ENCODE data around the gene DCDC2C. TPM values are rescaled to one million over a fixed set of nuclear protein-coding genes. Genes with fewer than 3 reads are reported as not detected.

The DCDC2C gene
- total RNA-seq, 1 donor from 2014 or later = not detected

- H2AFZ ChIP-seq (replicated peaks) = no peak overlapping the region
- H3K4me3 ChIP-seq = no peak overlapping the region
- no peak for TF ChIP-seq EZH2phosphoT487 (IDR thresholded peaks at IDR 0.05)
- no peak for TF ChIP-seq EZH2 (IDR thresholded peaks at IDR 0.05)
- TF ChIP-seq CTCF (IDR thresholded peaks at IDR 0.05) = no peak
- H3K27ac Mint-ChIP-seq = no peak overlapping the region
- H3K27me3 Mint-ChIP-seq (ENCODE audit: insufficient read depth, low read depth) = peaks cover 5% of the 10 kb centered on the region
- no peak overlapping the region for H3K4me3 Mint-ChIP-seq
- H3K9me3 Mint-ChIP-seq = no peaks in the 10 kb centered on the region
- H3K9ac ChIP-seq = no peak overlapping the region
- H3K36me3 Mint-ChIP-seq = no peaks in the 10 kb centered on the region
- H3K27me3 ChIP-seq = no peaks in the 10 kb centered on the region
- no peak overlapping the region for H3K4me2 ChIP-seq
- no peaks in the 10 kb centered on the region for H3F3A ChIP-seq (ENCODE audit: low read depth)
- no peaks in the 10 kb centered on the region for H4K20me1 ChIP-seq (ENCODE audit: low read depth)
- no peak overlapping the region for H3K27ac ChIP-seq
- no peak for DNase-seq (ENCODE audit: low spot score)
- H3K79me2 ChIP-seq (ENCODE audit: low read depth) = no peaks in the 10 kb centered on the region
- peaks cover 5% of the 10 kb centered on the region for H3K4me1 Mint-ChIP-seq
- no peaks in the 10 kb centered on the region for H3K9me3 ChIP-seq (ENCODE audit: low read depth)
- no peaks in the 10 kb centered on the region for H3K4me1 ChIP-seq
- H3K36me3 ChIP-seq = no peaks in the 10 kb centered on the region
These were observed 71.0 kb downstream of the DCDC2C start for GRCh38 chr2:3774336-3774735.

DNA sequence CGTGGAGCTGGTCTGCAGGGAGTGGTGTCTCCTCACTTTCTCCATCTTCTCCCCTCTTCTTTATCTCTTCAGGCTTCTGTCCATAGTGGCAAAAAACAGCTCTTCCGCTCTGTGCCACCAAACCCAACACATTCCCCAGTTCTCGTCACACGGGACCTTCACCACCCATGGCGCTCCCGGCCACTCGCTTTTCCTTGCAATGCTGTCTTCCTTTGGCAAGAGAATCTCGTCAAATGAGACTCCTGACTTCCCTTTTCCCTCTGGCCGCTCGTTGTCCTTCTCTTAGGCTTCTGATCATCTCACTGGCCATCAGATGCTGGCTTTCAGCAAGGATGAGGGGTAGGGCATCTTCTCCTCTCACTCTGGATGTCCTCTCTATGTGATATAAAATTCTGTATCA, 72.9 kb downstream of the DCDC2C start:
- Histone ChIP-seq H3K9me3 (ENCODE audit: low read depth) (no peaks in the 10 kb centered on the region), H4K20me1 (ENCODE audit: low read depth) (no peaks in the 10 kb centered on the region)
- H3K36me3 Mint-ChIP-seq = no peaks in the 10 kb centered on the region

DNA sequence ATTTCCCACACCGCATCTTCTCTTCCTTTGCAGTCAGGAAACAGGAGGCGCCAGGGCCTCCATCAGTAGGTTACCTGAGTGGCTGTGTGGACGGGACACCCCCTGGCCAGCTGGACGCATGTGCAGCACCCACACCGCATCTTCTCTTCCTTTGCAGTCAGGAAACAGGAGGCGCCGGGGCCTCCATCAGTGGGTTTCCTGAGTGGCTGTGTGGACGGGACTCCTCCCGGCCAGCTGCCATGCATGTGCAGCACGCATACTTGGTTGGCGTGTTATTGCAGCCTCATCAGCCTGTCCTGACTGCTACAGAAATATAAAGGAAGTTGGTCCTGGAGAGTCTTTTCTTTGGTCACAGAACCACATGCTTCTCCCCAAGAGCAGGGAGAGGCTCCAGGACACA, 74.6 kb downstream of the DCDC2C start:
- H3K4me1 Mint-ChIP-seq = peaks cover 2% of the 10 kb centered on the region

More for the DNA sequence above, 72.9 kb downstream of the DCDC2C start:
- no peak overlapping the region for H2AFZ ChIP-seq (replicated peaks)
- no peaks in the 10 kb centered on the region for H3K36me3 ChIP-seq
- peak overlapping the region; percentile 2 for H3K27ac Mint-ChIP-seq
- H3F3A ChIP-seq (ENCODE audit: low read depth) = no peaks in the 10 kb centered on the region
- peaks cover 3% of the 10 kb centered on the region for H3K9me3 Mint-ChIP-seq
- no peak overlapping the region for H3K4me2 ChIP-seq
- H3K27me3 ChIP-seq = no peaks in the 10 kb centered on the region
- H3K27ac ChIP-seq = no peak overlapping the region
- no peak for TF ChIP-seq EZH2phosphoT487 (IDR thresholded peaks at IDR 0.05)
- TF ChIP-seq CTCF (IDR thresholded peaks at IDR 0.05) = no peak
- no peak for TF ChIP-seq EZH2 (IDR thresholded peaks at IDR 0.05)
- peaks cover 5% of the 10 kb centered on the region for H3K27me3 Mint-ChIP-seq (ENCODE audit: insufficient read depth, low read depth)
- H3K4me1 ChIP-seq = no peaks in the 10 kb centered on the region
- H3K4me1 Mint-ChIP-seq = peaks cover 2% of the 10 kb centered on the region
- H3K4me3 Mint-ChIP-seq = no peak overlapping the region
- no peaks in the 10 kb centered on the region for H3K79me2 ChIP-seq (ENCODE audit: low read depth)
- DNase-seq (ENCODE audit: low spot score) = no peak
- H3K4me3 ChIP-seq = no peak overlapping the region
- no peak overlapping the region for H3K9ac ChIP-seq

More for the DNA sequence above, 74.6 kb downstream of the DCDC2C start:
- Histone ChIP-seq H3K9ac (no peak overlapping the region), H4K20me1 (ENCODE audit: low read depth) (no peaks in the 10 kb centered on the region), H2AFZ (replicated peaks) (no peak overlapping the region), H3K4me2 (no peak overlapping the region), H3F3A (ENCODE audit: low read depth) (no peaks in the 10 kb centered on the region), H3K4me3 (no peak overlapping the region), H3K9me3 (ENCODE audit: low read depth) (no peaks in the 10 kb centered on the region), H3K27ac (no peak overlapping the region), H3K79me2 (ENCODE audit: low read depth) (no peaks in the 10 kb centered on the region), H3K4me1 (no peaks in the 10 kb centered on the region), H3K36me3 (no peaks in the 10 kb centered on the region), H3K27me3 (no peaks in the 10 kb centered on the region)
- peaks cover 7% of the 10 kb centered on the region for H3K27me3 Mint-ChIP-seq (ENCODE audit: insufficient read depth, low read depth)
- peaks cover 3% of the 10 kb centered on the region for H3K9me3 Mint-ChIP-seq
- no peak overlapping the region for H3K27ac Mint-ChIP-seq
- TF ChIP-seq EZH2 (IDR thresholded peaks at IDR 0.05) = no peak
- TF ChIP-seq EZH2phosphoT487 (IDR thresholded peaks at IDR 0.05) = no peak
- TF ChIP-seq CTCF (IDR thresholded peaks at IDR 0.05) = no peak
- no peaks in the 10 kb centered on the region for H3K36me3 Mint-ChIP-seq
- H3K4me3 Mint-ChIP-seq = no peak overlapping the region
- DNase-seq (ENCODE audit: low spot score) = no peak

Measured in neural progenitor cell (in vitro differentiated cells).